HG03097 (cell line): ENCODE results near the gene CFC1.
"Not testable (repeated sequence)": the region's sequence is repeated elsewhere in the genome, so short reads cannot be mapped to it uniquely, and the experiment has no call there.

Experiments
- ATAC-seq: cut with Tn5 transposase; IDR thresholded peaks from one replicate; pipeline ENCODE4 v1.9.1; 2021; ENCODE audit not compliant: unreplicated experiment, low FRiP score

CFC1 gene

DNA sequence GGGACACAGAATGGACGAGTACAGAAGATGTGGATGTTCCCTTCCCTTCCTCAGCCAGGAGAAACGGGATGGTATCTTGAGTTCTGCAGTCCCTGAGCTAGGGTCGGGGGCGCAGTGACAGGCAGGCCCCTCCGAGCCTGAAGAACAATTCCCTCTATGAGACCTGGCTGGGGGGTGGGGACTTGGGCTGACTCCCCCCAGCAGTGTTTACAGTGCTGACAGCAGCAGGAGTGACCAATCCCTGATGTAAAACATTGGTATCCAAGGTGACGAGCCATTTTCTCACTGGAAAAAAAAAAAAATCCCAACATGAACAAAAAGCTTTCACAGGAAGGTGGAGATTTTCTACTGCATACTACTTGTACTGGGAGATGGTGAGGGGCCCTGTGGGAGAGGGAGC is at the start of gene CFC1:
Gene CFC1, minus strand, starts transcription at position 183 of the 400 bp plus-strand sequence. CDS start 288 bp downstream, outside the sequence.
- ATAC-seq, result not testable (repeated sequence)

DNA sequence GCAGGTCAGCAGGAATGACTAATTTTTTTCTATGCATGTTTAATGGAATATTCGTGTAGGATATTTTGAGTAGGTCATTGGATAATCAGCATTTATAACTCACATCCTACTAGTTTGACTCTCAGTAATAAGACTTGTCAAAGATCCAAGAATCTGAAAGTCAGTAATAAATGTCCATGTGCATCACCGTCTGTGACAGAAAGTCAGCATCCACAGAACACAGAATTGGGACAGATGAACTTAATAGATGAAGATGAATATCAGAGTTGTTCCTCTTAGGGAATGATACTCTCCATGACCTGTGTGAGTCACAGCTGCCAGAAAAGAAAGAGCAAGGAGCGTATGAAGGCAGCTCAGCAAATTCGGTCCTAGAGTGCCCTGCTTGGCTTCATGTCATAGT is 42.3 kb upstream of the CFC1 start:
- not testable (repeated sequence) for ATAC-seq

- ATAC-seq, result not testable (repeated sequence)
Measured at GRCh38 chr2:130638973-130639372, 39.6 kb upstream of the CFC1 start.

- not testable (repeated sequence) for ATAC-seq
Measured at GRCh38 chr2:130628784-130629475, 29.6 kb upstream of the CFC1 start.

GRCh38 chr2:130611140-130611539 is 11.8 kb upstream of the CFC1 start, which contains the start of gene POTEJ:
Gene POTEJ (plus strand): TSS chr2:130611440. CDS start chr2:130611533, 93 bp downstream.
- not testable (repeated sequence) for ATAC-seq

GRCh38 chr2:130610486-130610885 is 11.1 kb upstream of the CFC1 start:
- ATAC-seq, result not testable (repeated sequence)

GRCh38 chr2:130609002-130609920 is 9.9 kb upstream of the CFC1 start:
- ATAC-seq, result not testable (repeated sequence)

DNA sequence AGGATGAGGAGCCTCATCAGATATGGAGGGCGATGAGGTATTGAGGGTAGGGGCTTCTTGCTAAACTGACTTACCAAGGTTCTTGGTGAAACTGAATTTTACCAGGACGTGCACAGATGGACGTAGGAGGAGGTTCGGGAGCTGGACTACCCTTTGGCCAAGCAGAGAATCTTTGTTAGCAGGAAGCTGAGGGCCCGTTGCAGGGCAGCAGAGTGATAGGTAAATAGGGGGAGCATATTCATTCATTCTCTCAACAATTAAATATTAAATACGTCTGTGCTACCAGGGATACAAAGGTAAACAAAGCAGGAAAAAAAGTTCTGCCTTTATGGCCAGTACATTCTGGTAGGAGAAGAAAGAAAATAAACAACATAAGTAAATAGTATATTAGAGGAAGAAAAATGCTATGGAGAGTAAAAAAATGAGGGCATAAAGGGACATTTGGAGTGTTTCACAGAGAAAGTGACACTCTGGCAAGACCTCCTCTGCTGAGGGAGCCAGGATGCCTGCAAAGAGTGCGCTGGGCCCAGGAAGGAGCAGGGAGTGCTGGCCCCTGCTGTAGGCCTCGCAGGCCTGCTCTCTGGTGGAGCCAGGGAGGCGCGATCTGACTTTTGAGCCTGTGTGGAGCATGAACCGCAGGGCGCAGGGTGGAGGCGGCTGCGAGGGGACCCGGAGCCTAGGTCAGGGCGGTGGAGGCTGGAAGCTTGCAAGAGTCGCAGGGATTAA is 9.1 kb upstream of the CFC1 start:
- not testable (repeated sequence) for ATAC-seq

DNA sequence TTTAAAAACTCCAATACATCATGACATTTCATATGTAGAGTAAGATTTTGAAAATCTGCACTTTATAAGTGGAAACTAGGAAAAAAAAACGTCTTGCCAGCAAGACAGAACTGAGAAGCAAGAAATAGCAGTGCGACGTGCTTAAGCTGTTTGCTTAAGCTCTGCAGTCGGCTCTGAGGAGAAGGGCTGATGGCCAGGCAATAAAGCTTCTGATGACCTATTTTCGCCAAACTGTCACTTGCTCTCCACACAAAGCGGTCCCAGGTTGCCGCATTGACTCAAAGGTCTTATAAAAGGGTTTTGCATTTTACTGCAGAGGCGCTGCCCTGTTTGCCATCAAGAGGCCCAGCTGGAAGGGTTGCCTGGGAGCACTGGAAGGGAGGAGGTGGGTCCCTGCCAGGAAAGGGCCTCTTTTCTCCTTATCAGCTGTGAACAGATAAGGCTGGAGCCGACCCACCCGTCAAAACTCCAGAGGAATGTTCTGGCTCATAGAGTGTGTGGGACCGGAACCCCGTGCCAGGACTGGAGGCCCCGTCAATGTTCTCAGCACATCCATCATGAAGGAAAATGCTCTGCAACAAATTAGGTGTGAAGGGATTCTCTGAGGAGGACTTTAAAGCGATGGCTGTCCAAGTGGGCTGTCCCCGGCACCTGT is 2.4 kb upstream of the CFC1 start:
- not testable (repeated sequence) for ATAC-seq

GRCh38 chr2:130599926-130600325 is 551 bp upstream of the CFC1 start:
- ATAC-seq, result not testable (repeated sequence)

- not testable (repeated sequence) for ATAC-seq
Measured at GRCh38 chr2:130598463-130598862, 912 bp downstream of the CFC1 start.

DNA sequence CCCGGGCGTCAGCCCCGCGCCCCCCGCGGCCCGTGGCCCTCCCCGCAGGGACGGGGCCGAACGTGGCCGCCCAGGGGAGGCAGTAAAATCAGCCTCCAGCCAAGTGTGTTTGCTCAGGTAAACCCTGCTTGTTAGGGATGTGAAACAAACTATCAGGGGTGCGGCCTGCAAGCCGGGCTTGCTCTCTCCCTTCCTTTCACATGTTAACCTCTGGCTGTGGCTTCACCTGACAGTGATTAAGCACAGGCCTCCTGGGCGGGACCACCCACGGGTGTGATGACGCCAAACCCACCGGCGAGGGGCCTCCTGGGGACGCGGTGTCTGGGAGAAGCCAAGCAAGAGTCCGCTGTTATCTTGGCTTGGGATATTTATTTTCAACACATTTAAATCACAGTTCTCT is 1.4 kb downstream of the CFC1 start:
- not testable (repeated sequence) for ATAC-seq

DNA sequence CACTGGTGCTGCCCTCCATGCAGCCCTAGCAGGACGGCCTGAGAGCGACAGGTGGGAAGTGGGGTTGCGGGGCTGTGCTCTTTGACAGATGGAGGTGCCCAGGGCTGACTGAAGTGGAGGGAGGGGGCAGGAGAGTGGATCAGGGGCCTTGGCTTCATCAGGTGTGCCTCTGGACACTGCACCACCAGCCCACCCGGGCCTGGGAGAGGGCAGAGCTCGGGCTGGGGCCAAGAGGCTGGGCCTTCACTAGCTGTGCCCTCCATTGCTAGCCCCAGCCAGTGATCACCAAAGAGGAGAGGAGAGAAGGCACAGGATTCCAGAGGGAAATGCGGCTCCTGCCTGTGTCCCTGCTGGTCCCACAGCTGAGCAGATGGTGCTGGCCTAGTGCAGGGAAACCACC is 2.6 kb downstream of the CFC1 start:
- ATAC-seq, result not testable (repeated sequence)

DNA sequence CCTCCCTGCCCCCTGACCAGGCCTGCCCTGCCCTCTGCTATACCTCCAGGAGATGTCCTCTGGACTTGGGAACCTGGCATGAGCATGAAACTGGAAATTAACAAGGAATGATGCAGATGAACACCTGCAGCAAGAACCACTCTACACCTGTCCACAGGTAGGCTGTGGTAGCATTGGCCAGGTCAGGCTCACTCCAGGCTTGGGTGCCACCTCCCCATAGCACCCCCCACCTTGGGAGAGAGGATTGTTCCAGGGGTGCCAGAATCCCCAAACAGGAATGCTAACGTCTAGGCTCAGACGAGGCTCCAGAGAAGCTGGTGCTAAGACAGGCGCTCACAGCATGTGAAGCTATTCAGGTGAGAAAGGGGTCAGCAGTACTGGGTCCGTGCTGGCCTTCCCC is 5.4 kb downstream of the CFC1 start:
- not testable (repeated sequence) for ATAC-seq

GRCh38 chr2:130592791-130593414 is 6.5 kb downstream of the CFC1 start:
- not testable (repeated sequence) for ATAC-seq

DNA sequence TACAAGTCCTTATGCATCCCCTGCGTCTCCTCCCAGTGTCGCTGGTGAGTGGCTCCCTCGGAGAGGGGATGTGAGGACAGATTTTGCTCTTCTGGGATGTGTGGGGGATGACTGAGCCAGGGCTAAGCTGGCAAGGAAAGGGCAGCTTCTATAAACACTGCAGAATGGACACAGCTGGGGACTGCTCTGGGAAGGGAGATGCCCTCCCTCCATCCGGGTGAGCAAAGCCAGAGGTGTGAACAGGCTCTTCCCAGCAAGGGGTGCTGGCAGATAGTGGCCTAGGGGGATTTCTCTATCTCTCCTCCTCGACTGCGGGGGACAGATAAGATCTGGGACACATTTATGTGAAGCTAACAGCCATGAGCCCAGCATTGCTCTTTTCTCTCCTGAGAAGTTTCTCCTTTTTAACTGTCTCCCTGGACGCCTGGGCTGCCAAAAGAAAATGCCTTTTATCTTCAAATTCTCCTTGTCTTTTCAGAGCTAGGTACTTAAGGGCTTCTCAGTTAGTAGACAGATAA is 8.5 kb downstream of the CFC1 start:
- ATAC-seq, result not testable (repeated sequence)

DNA sequence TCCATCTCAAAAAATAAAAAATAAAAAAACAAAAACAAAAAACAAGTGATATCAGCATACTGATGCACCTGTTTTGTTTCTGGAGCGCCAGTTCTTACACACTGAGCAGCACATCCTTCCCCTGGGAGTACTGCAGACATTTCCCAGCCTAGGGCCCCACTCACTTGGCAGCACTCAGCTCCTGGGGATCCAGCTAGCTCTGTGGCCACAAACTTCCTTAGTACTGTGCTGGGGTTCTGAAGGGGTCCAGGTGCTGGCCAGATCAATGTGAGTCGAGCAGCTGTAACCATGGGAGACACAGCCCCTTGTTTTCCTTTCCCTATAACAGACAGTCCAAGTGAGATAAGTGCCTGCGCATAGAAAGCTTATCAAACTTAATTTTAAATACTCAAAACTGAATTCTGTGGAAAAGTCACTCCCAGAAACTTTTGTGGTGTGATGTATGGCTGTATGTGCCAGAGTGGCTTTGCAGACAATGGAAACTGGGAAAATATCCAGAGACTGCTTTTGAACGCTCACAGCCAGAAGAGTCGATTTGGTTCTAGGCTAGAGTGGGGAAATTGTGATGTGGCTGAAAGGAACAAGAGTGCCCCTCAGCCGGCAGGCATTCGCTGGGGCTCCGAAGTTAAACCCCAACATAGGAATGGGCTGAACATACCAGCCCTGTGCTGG is 9.1 kb downstream of the CFC1 start:
- ATAC-seq, result not testable (repeated sequence)

GRCh38 chr2:130588688-130589458 is 10.5 kb downstream of the CFC1 start:
- ATAC-seq, result peak; percentile 87
